ENCODE data around the gene PARP3.

PARP3 gene

DNA sequence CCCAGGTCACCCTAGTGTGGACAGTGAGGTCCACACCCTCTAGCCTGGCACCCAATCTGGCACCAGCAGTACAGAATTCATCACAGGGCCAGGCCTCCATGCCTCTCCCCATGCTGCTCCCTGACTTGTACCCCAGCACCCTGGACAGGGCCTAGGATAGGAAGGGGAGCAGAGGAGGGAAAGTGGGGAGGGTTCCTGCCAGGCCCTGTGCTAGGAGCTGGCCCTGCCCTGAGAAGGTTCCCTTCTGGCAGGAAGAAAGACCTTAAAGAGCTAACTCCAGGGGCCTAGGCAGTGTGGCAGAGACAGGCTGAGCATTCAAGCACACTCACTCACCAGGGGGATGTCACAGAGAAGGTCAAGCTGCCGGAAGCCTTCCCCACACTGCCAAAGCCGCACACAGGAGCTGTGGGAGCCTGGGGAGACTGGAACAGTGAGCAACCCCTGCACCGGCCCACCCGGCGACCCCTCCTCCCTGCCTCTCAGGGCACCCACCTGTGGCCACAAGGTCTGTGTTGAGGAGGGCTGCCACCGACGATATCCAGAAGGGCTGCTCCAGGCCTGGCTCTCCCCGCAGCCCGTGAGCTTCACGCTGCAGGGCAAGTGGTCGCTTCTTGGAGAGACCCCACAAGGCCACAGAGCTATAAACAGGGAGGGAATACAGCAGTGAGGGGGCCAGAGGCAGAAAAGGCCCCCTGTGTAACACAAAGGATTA is 7.9 kb upstream of the PARP3 start:
- no peak for DNase-seq

GRCh38 chr3:51934991-51935885 is 6.9 kb upstream of the PARP3 start:
- no peak for DNase-seq

- DNase-seq = no peak
Observed at GRCh38 chr3:51935886-51936755, 6.0 kb upstream of the PARP3 start.

- no peak for DNase-seq
Observed at GRCh38 chr3:51937014-51937413, 5.1 kb upstream of the PARP3 start.

GRCh38 chr3:51937611-51938450 is 4.3 kb upstream of the PARP3 start:
- no peak for DNase-seq

- no peak for DNase-seq
Observed at GRCh38 chr3:51938780-51939425, 3.3 kb upstream of the PARP3 start.

DNA sequence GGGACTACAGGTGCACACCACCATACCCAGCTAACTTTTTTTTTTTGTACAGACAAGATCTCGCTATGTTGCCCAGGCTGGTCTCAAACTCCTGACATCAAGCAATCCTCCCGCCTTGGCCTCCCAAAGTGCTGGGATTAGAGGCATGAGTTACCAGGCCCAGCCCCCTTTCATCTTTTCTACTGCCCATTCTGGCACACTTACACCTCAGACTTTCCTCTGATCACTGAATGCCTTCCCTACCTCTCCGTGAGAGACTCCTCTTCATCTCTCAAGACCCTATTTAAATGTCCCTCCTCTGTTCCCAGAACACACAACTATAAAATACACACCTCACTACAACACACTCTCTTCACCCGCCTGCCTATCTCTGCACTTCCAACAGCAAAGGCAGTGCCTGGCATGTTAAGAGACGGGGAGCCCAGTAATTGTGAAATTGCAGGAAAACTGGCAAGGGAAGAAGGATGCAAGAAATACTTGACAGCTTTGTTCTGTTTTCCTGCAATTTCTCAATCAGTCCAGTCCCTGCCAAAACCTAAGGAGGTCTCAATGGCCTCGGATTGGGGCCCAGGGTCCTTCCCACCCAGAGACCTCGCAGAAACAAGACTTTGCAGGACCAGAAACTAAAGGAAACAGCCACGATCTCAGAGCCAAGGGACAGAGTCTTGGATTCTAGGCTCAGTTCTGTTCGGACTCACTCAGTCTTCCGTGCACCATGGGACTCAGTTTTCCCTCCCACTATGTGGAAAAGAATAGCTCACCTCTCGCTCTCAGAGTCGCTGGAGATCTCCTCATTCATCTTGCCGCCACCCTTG is 1.3 kb upstream of the PARP3 start:
- no peak for DNase-seq

GRCh38 chr3:51941463-51941797 is 733 bp upstream of the PARP3 start:
- no peak for DNase-seq

DNA sequence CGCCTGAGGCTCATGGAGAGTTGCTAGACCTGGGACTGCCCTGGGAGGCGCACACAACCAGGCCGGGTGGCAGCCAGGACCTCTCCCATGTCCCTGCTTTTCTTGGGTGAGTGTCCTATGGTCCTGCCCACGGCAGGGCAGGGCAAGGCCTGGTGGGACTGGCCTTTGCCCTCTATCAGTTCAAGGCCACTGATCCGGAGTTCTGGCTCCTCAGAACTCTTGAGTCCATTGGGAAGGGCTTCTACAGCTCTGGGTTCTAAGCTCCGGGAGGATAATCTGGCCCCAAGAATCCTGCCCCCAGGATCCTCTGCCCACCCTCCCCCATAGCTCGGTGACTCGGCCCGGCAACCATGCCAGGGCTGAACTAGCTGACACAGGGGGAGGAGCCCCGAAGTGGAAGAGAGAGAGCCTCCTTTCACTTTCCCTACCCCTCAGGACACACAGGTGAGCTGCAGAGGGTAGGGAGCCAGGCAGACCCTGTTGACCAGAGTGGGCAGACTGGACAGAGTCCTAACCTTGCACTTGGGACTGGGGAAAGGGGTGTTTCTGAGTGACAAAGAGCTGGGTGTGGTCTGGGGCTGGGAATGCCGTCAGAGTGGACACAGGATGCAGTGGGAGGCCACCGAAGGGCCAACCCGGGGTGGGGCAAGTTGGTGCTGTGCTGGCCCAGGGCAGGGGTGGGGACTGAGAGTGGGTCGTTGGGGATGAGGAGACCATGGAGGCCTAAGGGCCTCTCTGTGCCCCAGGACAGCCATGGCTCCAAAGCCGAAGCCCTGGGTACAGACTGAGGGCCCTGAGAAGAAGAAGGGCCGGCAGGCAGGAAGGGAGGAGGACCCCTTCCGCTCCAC is 664 bp downstream of the PARP3 start:
- DNase-seq = peak; percentile 72

DNA sequence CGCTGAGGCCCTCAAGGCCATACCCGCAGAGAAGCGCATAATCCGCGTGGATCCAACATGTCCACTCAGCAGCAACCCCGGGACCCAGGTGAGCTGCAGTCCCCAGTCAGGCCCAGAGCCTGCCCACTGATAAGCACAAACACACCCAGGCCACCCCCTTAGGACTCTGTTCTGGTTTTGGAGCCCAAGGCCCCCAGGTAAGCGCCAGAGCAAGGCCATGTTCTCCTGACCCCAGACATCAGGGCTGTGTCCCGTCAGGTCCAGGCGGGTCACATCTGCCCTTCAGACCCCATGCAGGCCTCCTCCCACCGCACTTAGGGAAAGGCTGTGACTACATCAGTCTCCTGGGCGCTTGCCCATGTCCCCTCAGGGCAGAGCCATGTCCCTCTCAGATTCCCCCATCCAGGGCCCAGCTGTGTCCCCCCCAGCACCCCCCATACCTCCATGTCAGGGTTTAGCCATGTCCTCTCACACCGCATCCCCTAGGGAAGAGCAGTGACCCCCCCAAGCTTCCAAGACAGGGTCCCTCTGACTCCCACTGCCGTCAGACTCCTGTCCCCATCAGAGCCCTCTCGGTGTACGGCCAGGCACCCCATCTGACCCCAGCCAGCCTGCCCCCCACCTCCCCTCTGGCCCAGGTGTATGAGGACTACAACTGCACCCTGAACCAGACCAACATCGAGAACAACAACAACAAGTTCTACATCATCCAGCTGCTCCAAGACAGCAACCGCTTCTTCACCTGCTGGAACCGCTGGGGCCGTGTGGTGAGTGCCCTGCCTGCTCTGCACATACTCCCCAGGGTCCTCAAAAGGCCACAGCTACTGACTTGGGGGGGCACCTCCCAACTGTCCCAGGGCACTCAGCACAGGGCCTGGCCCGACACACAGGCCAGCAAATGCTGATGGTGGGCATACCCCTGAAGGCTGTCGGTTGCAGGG is 1.6 kb downstream of the PARP3 start:
- no peak for DNase-seq

GRCh38 chr3:51944451-51945021 is 2.4 kb downstream of the PARP3 start:
- no peak for DNase-seq

DNA sequence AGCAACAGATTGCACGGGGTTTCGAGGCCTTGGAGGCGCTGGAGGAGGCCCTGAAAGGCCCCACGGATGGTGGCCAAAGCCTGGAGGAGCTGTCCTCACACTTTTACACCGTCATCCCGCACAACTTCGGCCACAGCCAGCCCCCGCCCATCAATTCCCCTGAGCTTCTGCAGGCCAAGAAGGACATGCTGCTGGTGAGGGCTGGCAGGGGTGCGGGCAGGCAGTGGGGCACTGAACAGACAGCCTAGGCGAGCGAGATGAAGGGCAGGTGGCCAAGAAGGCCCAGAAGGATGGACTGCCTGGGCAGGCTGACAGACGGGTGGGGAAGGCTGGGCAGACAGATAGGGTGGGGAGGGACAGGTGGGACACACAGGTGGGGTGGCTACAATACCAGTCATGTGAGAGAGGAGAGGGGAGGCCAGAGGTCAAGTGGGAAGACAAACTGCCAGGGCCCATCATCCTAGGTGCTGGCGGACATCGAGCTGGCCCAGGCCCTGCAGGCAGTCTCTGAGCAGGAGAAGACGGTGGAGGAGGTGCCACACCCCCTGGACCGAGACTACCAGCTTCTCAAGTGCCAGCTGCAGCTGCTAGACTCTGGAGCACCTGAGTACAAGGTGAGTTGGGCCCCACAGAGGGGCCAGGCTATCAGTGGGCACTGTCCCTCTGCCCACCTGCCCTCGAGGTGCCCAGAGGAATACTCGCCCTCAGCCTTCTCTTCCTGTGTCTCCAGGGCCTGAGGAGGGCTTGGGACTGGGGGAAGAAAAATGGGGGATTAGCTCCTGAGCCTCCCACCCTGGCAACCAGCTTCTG is 3.1 kb downstream of the PARP3 start:
- DNase-seq = no peak

DNA sequence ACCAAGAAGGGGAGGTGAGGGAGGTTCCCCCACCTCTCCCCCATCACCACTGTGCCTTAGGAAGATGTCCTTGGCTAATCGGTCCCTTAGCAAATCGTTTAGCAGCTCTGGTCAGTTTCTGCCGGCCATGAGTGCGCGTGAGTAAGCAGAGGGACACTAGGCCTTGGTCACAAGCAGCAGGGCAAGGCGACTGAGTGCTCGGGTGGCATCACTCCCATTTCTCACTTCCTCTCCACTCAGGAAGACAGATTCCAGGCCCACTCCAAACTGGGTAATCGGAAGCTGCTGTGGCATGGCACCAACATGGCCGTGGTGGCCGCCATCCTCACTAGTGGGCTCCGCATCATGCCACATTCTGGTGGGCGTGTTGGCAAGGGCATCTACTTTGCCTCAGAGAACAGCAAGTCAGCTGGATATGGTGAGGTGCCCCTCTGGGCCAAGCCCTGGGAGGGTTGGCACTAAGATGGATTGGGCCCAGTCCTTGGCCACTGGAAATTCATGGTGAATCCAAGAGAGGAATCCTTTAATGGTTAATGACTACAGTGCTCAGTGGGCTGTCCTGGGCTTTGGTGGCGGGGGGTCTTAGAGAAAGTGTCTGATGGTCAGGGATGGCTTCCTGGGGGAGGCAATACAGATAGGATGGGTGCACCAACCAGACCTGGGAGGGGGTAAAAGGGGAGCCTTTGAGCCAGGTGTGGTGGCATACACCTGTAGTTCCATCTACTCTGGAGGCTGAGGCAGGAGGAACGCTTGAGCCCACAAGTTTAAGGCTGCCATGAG is 4.0 kb downstream of the PARP3 start:
- DNase-seq = no peak

GRCh38 chr3:51946796-51947195 is 4.6 kb downstream of the PARP3 start:
- DNase-seq = no peak

- DNase-seq = no peak
Observed at GRCh38 chr3:51947215-51947900, 5.2 kb downstream of the PARP3 start.

All from fibroblast of skin of scalp (primary cell).